Measurements from ENCODE around the gene TSPAN5.

TSPAN5 gene

GRCh38 chr4:98434816-98435215, 223.6 kb downstream of the TSPAN5 start:
- DNase-seq = no peak

- no peak for DNase-seq
Measured at GRCh38 chr4:98433691-98434090, 224.7 kb downstream of the TSPAN5 start.

- no peak for DNase-seq
Measured at GRCh38 chr4:98430708-98431403, 227.6 kb downstream of the TSPAN5 start.

GRCh38 chr4:98423009-98423408, 235.4 kb downstream of the TSPAN5 start:
- no peak for DNase-seq

GRCh38 chr4:98421111-98421510, 237.3 kb downstream of the TSPAN5 start:
- no peak for DNase-seq

Data from Kasumi-1 (cell line).